GM12873 (cell line): ENCODE measurements around the gene BGLAP.
A peak's percentile ranks its signal among the peaks of the same experiment; 100 is the strongest.

Source experiments
- CTCF ChIP-seq: IDR thresholded peaks from 2 replicates; pipeline ENCODE4 v1.5.1; 2012; ENCODE audit warnings: low read depth, mild to moderate bottlenecking, moderate library complexity, low read length, control low read depth; ENCODE audit not compliant: insufficient read depth; ENCODE audit errors: missing control alignments

Gene BGLAP

GRCh38 chr1:156241926-156242325 is at the start of gene BGLAP:
Gene BGLAP (plus strand): TSS chr1:156242184. CDS start chr1:156242232, 48 bp downstream.
- no peak for TF ChIP-seq CTCF

GRCh38 chr1:156193208-156193487 is 48.8 kb upstream of the BGLAP start:
- no peak for TF ChIP-seq CTCF

GRCh38 chr1:156193488-156194299 is 48.3 kb upstream of the BGLAP start, which contains the start of gene SLC25A44:
Gene SLC25A44 (plus strand): TSS chr1:156194104. CDS start chr1:156199848, 5,744 bp downstream.
- TF ChIP-seq CTCF, result peak; percentile 56

GRCh38 chr1:156194300-156194652 is 47.7 kb upstream of the BGLAP start:
- TF ChIP-seq CTCF, result no peak

GRCh38 chr1:156195853-156196252 is 46.1 kb upstream of the BGLAP start:
- no peak for TF ChIP-seq CTCF

DNA sequence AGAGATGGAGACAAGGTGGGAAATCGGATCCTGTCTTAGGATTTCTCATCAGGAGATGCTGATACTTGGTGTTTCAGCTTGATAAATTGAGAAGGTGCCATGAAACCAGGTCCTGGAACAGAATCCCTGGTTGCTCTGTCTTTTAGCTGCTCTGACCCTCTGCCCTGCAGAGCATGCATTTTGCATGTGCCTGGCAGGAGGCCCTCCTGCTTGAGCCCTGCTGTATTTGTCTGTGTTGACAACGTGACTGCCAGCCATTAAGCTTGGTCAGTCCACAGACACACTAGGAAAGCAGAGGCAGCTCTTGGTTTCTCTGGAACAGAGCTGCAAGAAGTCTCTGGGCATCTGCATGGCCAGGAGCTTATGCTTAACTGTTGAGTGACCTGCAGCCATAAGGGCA is 45.5 kb upstream of the BGLAP start:
- no peak for TF ChIP-seq CTCF

DNA sequence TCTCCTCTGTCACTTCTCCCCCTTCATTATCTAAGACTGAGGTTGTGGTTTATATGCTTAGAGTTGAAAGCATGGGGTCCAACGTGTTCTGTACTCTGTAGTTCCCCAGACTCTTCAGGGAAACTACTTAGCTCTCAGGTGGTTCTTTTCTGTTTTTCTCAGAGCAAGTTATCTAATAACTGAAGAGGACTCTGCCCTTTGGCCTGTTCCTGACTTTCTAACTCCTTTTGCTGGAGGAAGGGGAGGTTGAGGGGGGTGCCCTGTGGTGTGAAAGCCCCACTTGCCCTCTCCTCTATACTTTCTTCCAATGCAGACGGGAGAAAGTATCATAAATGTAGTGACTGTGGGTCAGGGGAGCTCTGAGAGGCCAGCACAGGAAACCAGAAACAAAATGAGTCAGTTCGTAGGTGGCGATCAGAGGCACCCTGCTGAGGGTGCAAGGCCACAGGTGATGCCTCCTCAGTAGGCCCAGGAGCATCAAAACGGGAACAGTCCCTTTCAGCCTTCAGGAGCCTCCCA is 43.1 kb upstream of the BGLAP start:
- no peak for TF ChIP-seq CTCF

- TF ChIP-seq CTCF, result no peak
Observed at GRCh38 chr1:156200044-156200443, 41.9 kb upstream of the BGLAP start.
